Mucosa of descending colon (tissue), 3 donors: Measurements from ENCODE around the gene PCDH20. TPM values are rescaled to one million over a fixed set of nuclear protein-coding genes. Genes with fewer than 3 reads are reported as not detected.
"Not testable (repeated sequence)": the region's sequence is repeated elsewhere in the genome, so short reads cannot be mapped to it uniquely, and the experiment has no call there.

Experiments used
- ATAC-seq: fragments of 200-7000 bp; cut with Tn5 transposase; one replicate; pipeline ENCODE4 v1.9.1; 2020; ENCODE audit warnings: mild to moderate bottlenecking, moderate library complexity
- DNase-seq, 3 donors: peaks; one replicate each; pipeline ENCODE4 v3.0.0-alpha.2; 2020
- H3K36me3 ChIP-seq: fragments of 200-600 bp; one replicate; pipeline ENCODE4 v1.8.0; 2021; ENCODE audit warnings: low read depth, mild to moderate bottlenecking
- H3K4me1 ChIP-seq: fragments of 200-600 bp; one replicate; pipeline ENCODE4 v1.8.0; 2021; ENCODE audit warnings: low read depth, mild to moderate bottlenecking
- H3K4me3 ChIP-seq: fragments of 200-600 bp; one replicate; pipeline ENCODE4 v1.8.0; 2021; ENCODE audit warnings: mild to moderate bottlenecking
- H3K9me3 ChIP-seq: fragments of 200-600 bp; one replicate; pipeline ENCODE4 v1.8.0; 2021; ENCODE audit warnings: mild to moderate bottlenecking
- intact Hi-C, 2 donors: fragments of 100-400 bp; cut with DNase I in 1 of 2; cut with micrococcal nuclease in 1 of 2; formaldehyde crosslinking; loops; one replicate each; pipeline versions ENCODE4 v1.11.0 to v1.11.1; 2022; cut with DNase I, micrococcal nuclease
- total RNA-seq, 3 donors: library from RNA; stranded (reverse); fragmentation: NEBNext Ultra II Directional in 2 of 3; extraction: Animal tissue kit (Norgen Biotek cat#: 25700) in 2 of 3; gene quantifications; one replicate each; pipeline versions ENCODE4 v1.2.1 to v1.2.4, GENCODE V29; 2021 to 2023
- TF ChIP-seq, protein P1 (sequence below): fragments of 200-600 bp; IDR thresholded peaks from one replicate; pipeline ENCODE4 v1.8.0; 2022; ENCODE audit warnings: antibody characterized with exemption, mild to moderate bottlenecking
- donor health status: DM: no; HTN: no; CAD: no; lungs with moderate emphysema.
- donor health status: DM: no; HTN: no; CAD: no.
- donor health status: DM: no; HTN: yes; CAD: no.

The PCDH20 gene
- total RNA-seq, 3 donors from 2014 or later = 2.2 to 12.5 (median 6.3) TPM

DNA sequence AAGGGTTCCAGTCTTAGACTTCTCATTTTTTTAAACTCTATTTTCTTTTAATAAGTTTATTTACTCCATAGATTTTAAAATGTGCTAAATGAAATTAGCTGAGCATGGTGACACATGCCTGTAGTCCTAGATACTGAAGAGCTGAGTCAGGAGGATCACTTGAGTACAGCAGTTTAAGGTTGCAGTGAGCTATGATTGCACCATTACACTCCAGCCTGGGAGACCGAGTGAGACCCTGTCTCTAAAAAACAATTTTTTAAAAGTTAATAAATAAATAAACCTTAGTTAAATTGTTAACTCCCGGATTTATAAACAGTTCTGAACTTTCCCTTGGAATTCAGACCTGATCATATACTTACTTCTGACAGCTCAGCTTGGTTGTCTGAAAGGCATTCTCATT is 32.5 kb downstream of the PCDH20 start:
- H3K9me3 ChIP-seq = no peaks in the 10 kb centered on the region
- TF ChIP-seq, protein P1, sequence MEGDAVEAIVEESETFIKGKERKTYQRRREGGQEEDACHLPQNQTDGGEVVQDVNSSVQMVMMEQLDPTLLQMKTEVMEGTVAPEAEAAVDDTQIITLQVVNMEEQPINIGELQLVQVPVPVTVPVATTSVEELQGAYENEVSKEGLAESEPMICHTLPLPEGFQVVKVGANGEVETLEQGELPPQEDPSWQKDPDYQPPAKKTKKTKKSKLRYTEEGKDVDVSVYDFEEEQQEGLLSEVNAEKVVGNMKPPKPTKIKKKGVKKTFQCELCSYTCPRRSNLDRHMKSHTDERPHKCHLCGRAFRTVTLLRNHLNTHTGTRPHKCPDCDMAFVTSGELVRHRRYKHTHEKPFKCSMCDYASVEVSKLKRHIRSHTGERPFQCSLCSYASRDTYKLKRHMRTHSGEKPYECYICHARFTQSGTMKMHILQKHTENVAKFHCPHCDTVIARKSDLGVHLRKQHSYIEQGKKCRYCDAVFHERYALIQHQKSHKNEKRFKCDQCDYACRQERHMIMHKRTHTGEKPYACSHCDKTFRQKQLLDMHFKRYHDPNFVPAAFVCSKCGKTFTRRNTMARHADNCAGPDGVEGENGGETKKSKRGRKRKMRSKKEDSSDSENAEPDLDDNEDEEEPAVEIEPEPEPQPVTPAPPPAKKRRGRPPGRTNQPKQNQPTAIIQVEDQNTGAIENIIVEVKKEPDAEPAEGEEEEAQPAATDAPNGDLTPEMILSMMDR = no peak

DNA sequence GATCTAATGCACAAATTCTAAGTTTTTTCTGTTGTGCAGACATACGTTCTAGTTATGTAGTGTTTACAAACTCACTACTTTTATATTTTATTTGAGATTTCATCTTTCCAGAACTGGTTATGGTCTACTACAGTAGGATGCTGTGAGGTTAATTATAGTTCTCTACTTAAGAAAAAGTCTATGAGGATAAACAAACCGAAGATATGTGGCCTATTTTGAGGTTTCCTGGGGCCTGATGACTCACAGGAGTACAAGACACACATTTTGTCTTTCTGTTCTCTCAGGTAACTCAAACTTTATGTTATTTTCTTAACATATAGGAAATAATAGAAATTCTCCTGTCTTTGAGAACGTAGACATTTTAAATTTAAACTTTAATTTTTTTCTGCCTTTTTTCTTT is 45.1 kb downstream of the PCDH20 start:
- Histone ChIP-seq H3K4me3 (no peak overlapping the region), H3K36me3 (no peaks in the 10 kb centered on the region), H3K9me3 (no peaks in the 10 kb centered on the region), H3K4me1 (no peaks in the 10 kb centered on the region)
- DNase-seq (no peak), ATAC-seq (no peak)
- TF ChIP-seq, protein P1 = no peak
- intact Hi-C loops = no loop called here

More for the DNA sequence above, 32.5 kb downstream of the PCDH20 start:
- no peak for ATAC-seq
- Histone ChIP-seq H3K4me3 (no peak overlapping the region), H3K4me1 (no peaks in the 10 kb centered on the region), H3K36me3 (no peaks in the 10 kb centered on the region)
- intact Hi-C loops = no loop called here
- no peak for DNase-seq

DNA sequence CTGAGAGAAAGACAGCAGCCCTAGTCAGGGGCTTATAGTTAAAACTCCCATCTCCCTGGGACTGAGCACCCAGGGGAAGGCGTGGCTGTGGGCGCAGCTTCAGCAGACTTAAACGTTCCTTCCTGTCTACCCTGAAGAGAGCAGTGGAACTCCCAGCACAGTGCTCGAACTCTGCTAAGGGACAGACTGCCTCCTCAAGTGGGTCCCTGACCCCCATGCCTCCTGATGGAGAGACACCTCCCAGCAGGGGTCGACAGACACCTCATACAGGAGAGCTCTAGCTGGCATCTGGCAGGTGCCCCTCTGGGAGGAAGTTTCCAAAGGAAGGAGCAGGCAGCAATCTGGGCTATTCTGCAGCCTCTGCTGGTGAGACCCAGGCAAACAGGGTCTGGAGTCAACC is 51.0 kb downstream of the PCDH20 start:
- H3K4me1 ChIP-seq, H3K9me3 ChIP-seq, intact Hi-C loops, DNase-seq, H3K4me3 ChIP-seq, ATAC-seq, H3K36me3 ChIP-seq: not testable (repeated sequence)

DNA sequence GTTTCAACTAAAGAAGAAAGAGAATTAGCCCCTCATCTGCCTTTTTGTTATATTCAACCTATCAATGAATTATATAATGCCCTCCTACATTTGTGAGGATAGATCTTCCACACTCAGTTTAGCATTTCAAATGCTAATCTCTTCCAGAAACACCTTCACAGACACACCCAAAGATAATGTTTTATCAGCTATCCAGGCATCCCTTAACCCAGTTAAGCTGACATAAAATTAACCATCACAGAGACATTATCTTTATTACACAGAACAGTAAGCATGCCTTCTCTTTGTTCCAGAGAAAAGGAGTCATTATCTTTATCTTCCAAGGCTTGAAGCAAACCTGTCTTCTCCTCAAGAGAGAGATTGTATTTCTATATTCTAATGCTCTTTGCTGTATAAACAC is 53.1 kb downstream of the PCDH20 start:
- ATAC-seq = no peak
- Histone ChIP-seq H3K9me3 (no peaks in the 10 kb centered on the region), H3K4me3 (no peak overlapping the region), H3K36me3 (no peaks in the 10 kb centered on the region), H3K4me1 (no peaks in the 10 kb centered on the region)
- TF ChIP-seq, protein P1 = no peak
- intact Hi-C loops = no loop called here
- no peak for DNase-seq
